GM15510 (cell line): ENCODE measurements around the gene SMS.

ENCODE experiments used
- POLR2A ChIP-seq: IDR thresholded peaks from 3 replicates; pipeline ENCODE4 v1.6.1; 2011; ENCODE audit warnings: borderline replicate concordance; ENCODE audit not compliant: insufficient read length; ENCODE audit errors: extremely low read depth

SMS gene

DNA sequence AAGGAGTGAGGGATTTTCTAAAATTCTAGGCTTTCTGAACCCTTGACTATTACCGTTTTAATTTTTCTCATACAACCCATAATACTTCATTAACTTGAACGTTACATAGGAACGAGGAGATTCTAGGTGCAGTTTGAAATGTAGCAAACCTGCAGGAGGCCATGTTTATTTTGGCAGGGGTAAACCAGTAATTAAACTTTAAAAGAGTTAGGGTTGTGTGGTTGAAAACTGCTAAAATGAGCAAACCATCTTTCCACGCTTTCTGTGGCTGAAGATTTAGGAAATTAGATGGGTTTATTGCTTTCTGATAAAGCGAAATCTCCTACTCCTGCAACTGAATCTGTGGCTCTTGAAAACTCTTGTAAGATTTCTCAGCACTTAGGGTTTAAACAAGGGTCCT lies 93.3 kb downstream of the SMS start:
- no peak for TF ChIP-seq POLR2A

DNA sequence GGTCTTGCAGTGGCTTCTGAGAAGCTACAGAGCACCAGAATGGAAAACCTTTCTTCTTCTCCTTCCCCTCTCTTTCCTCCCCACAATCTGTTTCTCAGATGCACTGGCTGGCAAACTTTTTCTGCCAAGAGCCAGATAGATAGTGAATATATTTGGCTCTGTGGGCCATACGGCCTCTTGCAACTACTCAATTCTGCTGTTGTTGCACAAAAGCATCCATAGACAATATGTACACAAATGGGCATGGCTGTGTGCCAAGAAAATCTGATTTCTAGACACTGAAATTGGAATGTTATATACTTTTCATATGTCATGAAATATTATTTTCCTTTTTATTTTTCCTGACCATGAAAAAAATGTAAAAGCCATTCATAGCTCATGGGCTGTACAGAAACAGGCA lies 94.7 kb downstream of the SMS start:
- TF ChIP-seq POLR2A = no peak

DNA sequence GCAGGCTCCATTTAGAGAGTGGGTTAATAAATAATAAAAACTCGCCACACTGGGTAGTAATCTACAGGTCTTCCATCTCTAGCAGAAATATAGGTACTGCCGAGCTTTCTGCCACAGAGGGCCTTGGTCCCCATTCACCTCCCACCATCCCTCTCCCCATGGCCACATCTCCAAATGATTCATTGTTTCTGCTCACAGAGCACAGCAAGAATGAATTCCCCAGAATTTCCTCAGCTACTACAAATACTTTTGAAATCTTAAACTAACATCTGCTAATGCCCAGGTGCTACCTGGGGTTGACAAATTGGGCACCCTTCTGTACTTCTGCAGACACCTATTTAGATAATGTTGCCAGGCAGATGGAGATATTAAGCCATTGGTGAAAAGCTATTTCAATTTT lies 96.7 kb downstream of the SMS start:
- TF ChIP-seq POLR2A = no peak

DNA sequence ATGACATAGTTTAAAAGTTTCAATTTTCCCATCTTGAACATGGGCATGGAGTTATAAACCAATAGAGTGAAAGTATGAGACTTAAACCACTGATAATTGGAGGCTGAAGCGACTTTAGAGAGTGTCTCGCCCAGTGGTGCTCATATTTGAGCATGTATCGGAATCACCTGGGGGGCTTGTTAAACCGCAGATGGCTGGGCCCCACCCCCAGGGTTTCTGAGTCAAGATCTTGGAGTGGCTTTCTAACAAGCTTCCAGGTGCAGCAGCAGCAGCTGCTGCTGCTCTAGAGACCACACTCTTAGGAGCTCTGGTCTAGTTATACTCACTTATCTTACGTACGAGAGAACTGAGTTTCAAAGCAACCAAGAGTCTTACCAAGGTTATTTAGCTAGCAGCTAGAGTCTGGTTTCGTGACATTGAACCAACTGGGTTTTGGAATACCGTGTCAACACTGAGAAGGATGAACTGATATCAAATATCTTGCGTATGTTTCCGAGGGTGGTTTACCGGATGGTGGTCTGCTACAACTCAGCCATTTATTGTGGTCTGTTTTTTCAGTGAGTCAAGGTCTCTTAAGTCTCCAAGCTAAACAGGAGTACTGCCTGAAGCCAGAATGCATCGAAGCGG lies 97.5 kb downstream of the SMS start:
- TF ChIP-seq POLR2A = no peak

DNA sequence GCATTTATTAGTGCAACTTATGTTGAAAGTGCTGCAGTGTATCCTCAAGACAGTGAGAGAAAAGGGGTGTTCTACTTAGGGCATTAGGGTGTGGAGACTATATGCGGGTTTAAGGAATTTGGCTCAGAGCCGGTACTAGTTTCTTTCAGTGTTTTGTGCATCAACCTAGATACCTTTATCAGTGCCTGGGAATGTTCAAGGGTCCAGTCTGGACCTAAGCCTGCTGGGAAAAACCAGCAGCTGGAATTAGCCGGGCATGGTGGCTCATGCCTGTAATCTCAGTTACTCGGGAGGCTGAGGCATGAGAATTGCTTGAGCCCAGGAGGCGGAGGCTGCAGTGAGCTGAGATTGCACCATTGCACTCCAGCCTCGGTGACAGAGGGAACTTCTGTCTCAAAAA lies 99.0 kb downstream of the SMS start:
- TF ChIP-seq POLR2A = no peak

DNA sequence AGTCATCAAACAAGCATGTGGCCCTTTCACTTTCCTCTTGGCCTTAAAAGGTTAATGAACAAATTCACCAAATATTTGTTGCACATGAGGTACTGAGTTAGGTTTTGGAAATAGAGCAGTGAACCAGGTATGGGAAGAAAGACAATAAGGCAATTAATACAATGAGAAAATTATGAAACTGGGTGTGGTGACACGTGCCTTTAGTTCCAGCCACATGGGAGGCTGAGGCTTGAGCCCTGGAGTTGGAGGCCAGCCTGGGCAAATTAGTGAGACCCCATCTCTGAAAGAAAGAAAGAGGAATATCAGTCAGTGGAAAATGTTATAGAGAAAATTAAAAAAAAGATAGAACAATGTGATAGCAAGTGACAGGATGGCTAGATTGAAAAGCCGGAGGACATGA lies 99.7 kb downstream of the SMS start:
- no peak for TF ChIP-seq POLR2A

DNA sequence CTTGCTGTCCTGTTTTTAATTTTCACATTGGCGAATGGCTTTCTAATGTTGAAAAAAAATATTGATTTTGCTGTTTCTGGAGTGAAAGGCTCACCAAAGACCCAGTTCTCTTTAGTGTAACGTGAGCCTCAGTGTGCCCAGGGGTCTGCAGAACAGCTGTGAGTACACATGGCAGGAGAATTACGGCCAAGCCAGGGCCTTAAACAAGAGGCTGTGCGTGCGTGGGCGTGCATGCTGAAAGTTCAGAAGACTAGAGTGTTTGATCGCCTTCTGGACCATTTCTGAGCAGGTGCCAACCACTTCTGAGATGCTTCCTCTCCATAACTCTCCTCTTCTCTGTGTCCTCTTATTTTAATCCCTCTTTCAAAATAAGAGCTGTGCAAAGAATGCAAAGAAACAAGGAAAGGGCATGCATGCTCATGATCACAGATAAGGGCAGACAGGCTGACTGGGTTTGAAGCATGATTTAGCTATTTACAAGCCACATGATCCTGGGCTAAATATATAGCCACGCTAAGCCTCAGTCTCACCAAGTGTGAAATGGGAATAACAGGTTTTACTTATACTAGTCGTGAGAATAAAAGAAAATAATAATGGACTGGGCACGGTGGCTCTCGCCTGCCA lies 101.5 kb downstream of the SMS start:
- TF ChIP-seq POLR2A = no peak

DNA sequence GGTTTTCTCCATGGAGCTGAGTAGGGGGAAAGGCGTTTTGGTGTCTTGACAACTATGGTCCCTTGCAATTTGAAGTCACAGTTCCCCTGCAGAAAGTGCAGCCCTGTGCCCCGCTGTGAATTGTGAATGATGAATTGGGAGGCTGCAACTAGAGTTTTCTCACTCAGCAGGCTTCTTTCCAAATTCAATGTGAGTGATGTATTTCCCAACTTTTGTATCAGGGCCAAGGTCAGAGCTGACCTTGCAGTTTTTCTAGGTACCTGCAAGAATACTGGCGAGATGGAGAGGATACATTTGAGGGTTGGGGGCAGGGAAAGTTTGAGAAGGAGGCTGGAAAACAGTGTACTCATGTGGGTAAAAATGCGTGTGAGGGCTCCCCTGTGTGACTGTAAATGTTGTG lies 103.4 kb downstream of the SMS start:
- no peak for TF ChIP-seq POLR2A
